Diencephalon (tissue), 1 donor: ENCODE measurements around the gene ZNF850. TPM values are rescaled to one million over a fixed set of nuclear protein-coding genes. Genes with fewer than 3 reads are reported as not detected.

ENCODE experiments used
- total RNA-seq: library from RNA; depleted of rRNA; stranded (reverse); fragments of >200 nt; gene quantifications from one replicate; pipeline ENCODE4 v1.2.3, GENCODE V29; 2014

Gene ZNF850
- total RNA-seq, result 7.6 TPM

DNA sequence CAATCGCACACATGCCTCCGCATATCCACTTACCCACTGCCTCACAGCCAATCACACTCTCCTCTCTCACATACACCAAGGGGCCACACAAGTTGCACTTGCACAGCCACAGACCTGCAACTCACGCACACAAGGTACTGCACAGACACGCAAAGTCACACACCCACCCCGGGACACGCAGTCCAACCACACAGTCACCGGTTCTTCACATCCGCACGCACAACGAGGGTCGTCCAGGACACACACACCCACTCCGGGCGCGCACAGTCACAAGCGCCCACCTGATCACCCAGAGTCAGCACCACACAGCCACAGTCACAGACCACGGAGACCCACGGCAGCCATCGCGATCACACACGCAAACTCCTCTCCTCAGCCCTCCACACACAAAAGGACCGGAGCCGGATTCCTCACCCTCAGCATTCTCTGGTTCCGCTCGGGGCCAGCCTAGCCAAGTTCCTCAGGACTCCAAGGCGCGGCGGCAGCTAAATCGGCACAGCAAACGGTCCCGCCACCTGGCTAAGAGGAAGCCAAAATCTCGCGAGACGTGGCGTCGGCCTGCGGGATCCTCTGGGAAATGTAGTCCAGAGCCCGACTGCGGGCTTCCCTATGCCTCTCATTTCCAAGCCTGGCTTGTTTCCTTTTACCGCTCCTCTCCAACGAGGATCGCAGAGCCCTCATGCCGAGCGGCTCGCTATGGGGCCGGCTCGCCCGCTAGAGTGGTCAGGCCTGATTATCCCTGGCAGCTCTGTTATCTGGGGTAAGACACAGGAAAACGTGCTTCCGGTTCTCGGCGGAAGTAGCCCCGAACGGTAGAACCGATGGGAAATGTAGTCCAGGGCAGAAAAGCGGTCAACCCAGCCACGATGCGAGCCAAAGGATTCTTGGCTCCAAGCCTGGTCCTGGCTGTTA, at the start of gene ZNF850:
TSS of gene ZNF850 (minus strand) at position 497 of the 912 bp plus-strand sequence. CDS start 10,201 bp downstream, outside the sequence.

GRCh38 chr19:36687214-36688056, 85.2 kb downstream of the ZNF850 start, which contains the start of gene ZNF567:
Gene ZNF567 (plus strand): TSS chr19:36687612. CDS start chr19:36694868, 7,256 bp downstream.

Other genes with a start within 250 kb of the ZNF850 start
- gene ZNF260, start 244.5 kb downstream of the ZNF850 start, total RNA-seq, result 62.3 TPM
- 47.3 TPM for gene ZNF529, start 199.5 kb downstream of the ZNF850 start, total RNA-seq
- gene ZNF382, start 167.5 kb downstream of the ZNF850 start, total RNA-seq, result 88.6 TPM
- gene ZNF461, start 106.0 kb downstream of the ZNF850 start, total RNA-seq, result 42.2 TPM
- 21.0 TPM for gene ZNF567, start 85.2 kb downstream of the ZNF850 start, total RNA-seq
- 21.5 TPM for gene ZNF790, start 65.6 kb upstream of the ZNF850 start, total RNA-seq
- 22.8 TPM for gene ZNF345, start 78.1 kb upstream of the ZNF850 start, total RNA-seq
- gene ZNF829, start 143.5 kb upstream of the ZNF850 start, total RNA-seq, result 8.3 TPM
- 39.2 TPM for gene ZNF568, start 143.5 kb upstream of the ZNF850 start, total RNA-seq